ENCODE results near the gene NR4A1.
A peak's percentile ranks its signal among the peaks of the same experiment; 100 is the strongest.

Gene NR4A1

GRCh38 chr12:52052468-52053186 is 1.4 kb downstream of the NR4A1 start:
- Histone ChIP-seq H3K27ac (ENCODE audit: low read depth in 2 of 2, low read length in 2 of 2) (peak overlapping the region; percentile 93 to 96), H3K4me3 (ENCODE audit: low read length in 2 of 2) (peak overlapping the region; percentile 66 to 88), H3K36me3 (ENCODE audit: control insufficient read depth in 2 of 2, insufficient read depth in 2 of 2, low read length in 2 of 2) (peaks cover 9 to 18% of the 10 kb centered on the region in 2 donors), H3K9me3 (ENCODE audit: control insufficient read depth in 2 of 2, low read length in 2 of 2) (no peaks in the 10 kb centered on the region), H3K27me3 (ENCODE audit: control insufficient read depth in 2 of 2, insufficient read depth in 2 of 2, low read length in 2 of 2) (no peaks in the 10 kb centered on the region), H3K4me1 (ENCODE audit: control insufficient read depth in 2 of 2, insufficient read depth in 2 of 2, low read length in 2 of 2) (peaks cover 26 to 32% of the 10 kb centered on the region in 2 donors), H3K9ac (ENCODE audit: low read depth in 1 of 2, low read length in 2 of 2) (peak overlapping the region; percentile 93 to 97)

DNA sequence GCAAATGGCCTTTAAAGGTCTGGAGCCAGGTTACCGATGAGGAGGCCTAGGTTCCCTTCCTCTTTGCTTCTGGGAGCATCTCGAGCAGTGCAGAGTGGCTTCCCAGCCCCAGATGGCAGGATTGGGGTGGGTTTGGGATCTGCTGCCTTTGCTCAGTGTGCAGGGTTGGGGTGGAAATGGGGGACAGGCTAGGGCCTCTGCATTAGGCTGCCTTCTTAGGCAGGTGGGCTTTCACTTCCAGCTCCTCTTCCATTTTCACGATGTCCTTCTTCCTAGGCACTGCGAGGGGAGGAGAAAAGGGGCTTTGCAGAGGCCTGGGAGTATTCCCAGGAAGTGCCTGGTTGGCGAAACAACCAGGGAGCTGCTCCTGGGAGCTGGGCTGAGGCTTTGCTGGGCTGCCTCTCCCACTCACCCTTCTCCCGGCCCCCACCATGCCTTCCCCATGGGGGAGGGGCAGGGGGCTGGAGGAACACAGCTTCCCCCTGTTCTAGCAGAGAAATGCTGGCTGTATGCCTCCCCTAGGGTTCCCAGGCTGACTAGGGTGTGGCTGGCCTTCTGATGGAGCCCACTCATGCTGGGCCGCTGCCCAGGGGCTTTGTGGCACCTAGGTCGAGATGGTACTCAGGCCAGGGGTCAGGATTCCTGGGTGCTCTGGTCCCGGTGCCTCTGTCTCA is 2.4 kb downstream of the NR4A1 start:
- H3K27me3 ChIP-seq (ENCODE audit: control insufficient read depth in 2 of 2, insufficient read depth in 2 of 2, low read length in 2 of 2), result no peaks in the 10 kb centered on the region
- H3K9me3 ChIP-seq (ENCODE audit: control insufficient read depth in 2 of 2, low read length in 2 of 2), result no peaks in the 10 kb centered on the region
- H3K4me1 ChIP-seq (ENCODE audit: control insufficient read depth in 2 of 2, insufficient read depth in 2 of 2, low read length in 2 of 2), result peaks cover 26 to 32% of the 10 kb centered on the region in 2 donors
- peak overlapping the region in 1 of 2 donors; percentile 88 for H3K4me3 ChIP-seq (ENCODE audit: low read length in 2 of 2)
- H3K9ac ChIP-seq (ENCODE audit: low read depth in 1 of 2, low read length in 2 of 2), result peak overlapping the region; percentile 47 to 97
- H3K27ac ChIP-seq (ENCODE audit: low read depth in 2 of 2, low read length in 2 of 2), result peak overlapping the region; percentile 4 to 96
- peaks cover 13 to 18% of the 10 kb centered on the region in 2 donors for H3K36me3 ChIP-seq (ENCODE audit: control insufficient read depth in 2 of 2, insufficient read depth in 2 of 2, low read length in 2 of 2)

DNA sequence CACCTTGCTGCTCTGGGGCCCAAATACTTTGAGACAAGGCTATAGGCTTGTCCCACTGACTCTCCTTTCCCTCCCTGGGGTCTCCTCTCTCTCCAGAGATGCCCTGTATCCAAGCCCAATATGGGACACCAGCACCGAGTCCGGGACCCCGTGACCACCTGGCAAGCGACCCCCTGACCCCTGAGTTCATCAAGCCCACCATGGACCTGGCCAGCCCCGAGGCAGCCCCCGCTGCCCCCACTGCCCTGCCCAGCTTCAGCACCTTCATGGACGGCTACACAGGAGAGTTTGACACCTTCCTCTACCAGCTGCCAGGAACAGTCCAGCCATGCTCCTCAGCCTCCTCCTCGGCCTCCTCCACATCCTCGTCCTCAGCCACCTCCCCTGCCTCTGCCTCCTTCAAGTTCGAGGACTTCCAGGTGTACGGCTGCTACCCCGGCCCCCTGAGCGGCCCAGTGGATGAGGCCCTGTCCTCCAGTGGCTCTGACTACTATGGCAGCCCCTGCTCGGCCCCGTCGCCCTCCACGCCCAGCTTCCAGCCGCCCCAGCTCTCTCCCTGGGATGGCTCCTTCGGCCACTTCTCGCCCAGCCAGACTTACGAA is 3.1 kb downstream of the NR4A1 start:
- Histone ChIP-seq H3K9me3 (ENCODE audit: control insufficient read depth in 2 of 2, low read length in 2 of 2) (no peaks in the 10 kb centered on the region), H3K36me3 (ENCODE audit: control insufficient read depth in 2 of 2, insufficient read depth in 2 of 2, low read length in 2 of 2) (peaks cover 15 to 18% of the 10 kb centered on the region in 2 donors), H3K27ac (ENCODE audit: low read depth in 2 of 2, low read length in 2 of 2) (peak overlapping the region in 1 of 2 donors; percentile 4), H3K27me3 (ENCODE audit: control insufficient read depth in 2 of 2, insufficient read depth in 2 of 2, low read length in 2 of 2) (no peaks in the 10 kb centered on the region), H3K4me3 (ENCODE audit: low read length in 2 of 2) (no peak overlapping the region), H3K4me1 (ENCODE audit: control insufficient read depth in 2 of 2, insufficient read depth in 2 of 2, low read length in 2 of 2) (peaks cover 26 to 32% of the 10 kb centered on the region in 2 donors), H3K9ac (ENCODE audit: low read depth in 1 of 2, low read length in 2 of 2) (no peak overlapping the region)

- Histone ChIP-seq H3K9ac (ENCODE audit: low read depth in 1 of 2, low read length in 2 of 2) (no peak overlapping the region), H3K4me1 (ENCODE audit: control insufficient read depth in 2 of 2, insufficient read depth in 2 of 2, low read length in 2 of 2) (peaks cover 22 to 26% of the 10 kb centered on the region in 2 donors), H3K36me3 (ENCODE audit: control insufficient read depth in 2 of 2, insufficient read depth in 2 of 2, low read length in 2 of 2) (peaks cover 15 to 18% of the 10 kb centered on the region in 2 donors), H3K9me3 (ENCODE audit: control insufficient read depth in 2 of 2, low read length in 2 of 2) (no peaks in the 10 kb centered on the region), H3K27me3 (ENCODE audit: control insufficient read depth in 2 of 2, insufficient read depth in 2 of 2, low read length in 2 of 2) (no peaks in the 10 kb centered on the region), H3K27ac (ENCODE audit: low read depth in 2 of 2, low read length in 2 of 2) (no peak overlapping the region), H3K4me3 (ENCODE audit: low read length in 2 of 2) (no peak overlapping the region)
These were observed 3.8 kb downstream of the NR4A1 start for GRCh38 chr12:52054833-52055730.

GRCh38 chr12:52055731-52056711 is 4.8 kb downstream of the NR4A1 start:
- H3K4me3 ChIP-seq (ENCODE audit: low read length in 2 of 2), result no peak overlapping the region
- H3K27me3 ChIP-seq (ENCODE audit: control insufficient read depth in 2 of 2, insufficient read depth in 2 of 2, low read length in 2 of 2), result no peaks in the 10 kb centered on the region
- H3K27ac ChIP-seq (ENCODE audit: low read depth in 2 of 2, low read length in 2 of 2), result no peak overlapping the region
- H3K9ac ChIP-seq (ENCODE audit: low read depth in 1 of 2, low read length in 2 of 2), result no peak overlapping the region
- H3K9me3 ChIP-seq (ENCODE audit: control insufficient read depth in 2 of 2, low read length in 2 of 2), result no peaks in the 10 kb centered on the region
- H3K4me1 ChIP-seq (ENCODE audit: control insufficient read depth in 2 of 2, insufficient read depth in 2 of 2, low read length in 2 of 2), result peaks cover 16 to 20% of the 10 kb centered on the region in 2 donors
- H3K36me3 ChIP-seq (ENCODE audit: control insufficient read depth in 2 of 2, insufficient read depth in 2 of 2, low read length in 2 of 2), result peaks cover 15 to 18% of the 10 kb centered on the region in 2 donors

DNA sequence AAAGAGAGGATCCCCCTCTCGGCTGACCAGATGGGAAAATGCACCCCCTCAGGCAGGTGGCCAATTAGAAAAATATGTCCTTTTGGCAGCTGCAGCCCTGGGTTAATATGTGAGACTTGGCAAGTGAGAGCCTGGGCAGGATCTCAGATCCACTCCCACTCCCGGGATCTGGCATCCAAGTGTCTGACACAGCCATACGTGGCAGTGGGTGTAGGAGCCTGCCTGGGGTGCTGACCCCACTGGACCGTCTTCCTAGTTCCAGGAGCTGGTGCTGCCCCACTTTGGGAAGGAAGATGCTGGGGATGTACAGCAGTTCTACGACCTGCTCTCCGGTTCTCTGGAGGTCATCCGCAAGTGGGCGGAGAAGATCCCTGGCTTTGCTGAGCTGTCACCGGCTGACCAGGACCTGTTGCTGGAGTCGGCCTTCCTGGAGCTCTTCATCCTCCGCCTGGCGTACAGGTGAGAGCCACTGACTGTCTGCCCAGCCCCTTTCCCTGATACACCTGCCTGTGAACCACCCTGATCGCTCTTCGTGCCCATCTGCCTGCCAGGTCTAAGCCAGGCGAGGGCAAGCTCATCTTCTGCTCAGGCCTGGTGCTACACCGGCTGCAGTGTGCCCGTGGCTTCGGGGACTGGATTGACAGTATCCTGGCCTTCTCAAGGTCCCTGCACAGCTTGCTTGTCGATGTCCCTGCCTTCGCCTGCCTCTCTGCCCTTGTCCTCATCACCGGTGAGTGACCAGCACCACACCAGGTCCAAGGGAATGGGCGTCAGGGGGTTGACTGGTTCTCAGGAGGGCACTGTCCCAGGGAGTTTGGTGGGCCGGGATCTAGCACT is 5.8 kb downstream of the NR4A1 start:
- Histone ChIP-seq H3K4me1 (ENCODE audit: control insufficient read depth in 2 of 2, insufficient read depth in 2 of 2, low read length in 2 of 2) (peaks cover 15% of the 10 kb centered on the region in 2 donors), H3K27ac (ENCODE audit: low read depth in 2 of 2, low read length in 2 of 2) (no peak overlapping the region), H3K4me3 (ENCODE audit: low read length in 2 of 2) (no peak overlapping the region), H3K9ac (ENCODE audit: low read depth in 1 of 2, low read length in 2 of 2) (no peak overlapping the region), H3K36me3 (ENCODE audit: control insufficient read depth in 2 of 2, insufficient read depth in 2 of 2, low read length in 2 of 2) (peaks cover 15 to 18% of the 10 kb centered on the region in 2 donors), H3K27me3 (ENCODE audit: control insufficient read depth in 2 of 2, insufficient read depth in 2 of 2, low read length in 2 of 2) (no peaks in the 10 kb centered on the region), H3K9me3 (ENCODE audit: control insufficient read depth in 2 of 2, low read length in 2 of 2) (no peaks in the 10 kb centered on the region)

GRCh38 chr12:52057638-52058576 is 6.7 kb downstream of the NR4A1 start:
- Histone ChIP-seq H3K36me3 (ENCODE audit: control insufficient read depth in 2 of 2, insufficient read depth in 2 of 2, low read length in 2 of 2) (peaks cover 15 to 18% of the 10 kb centered on the region in 2 donors), H3K27ac (ENCODE audit: low read depth in 2 of 2, low read length in 2 of 2) (no peak overlapping the region), H3K4me1 (ENCODE audit: control insufficient read depth in 2 of 2, insufficient read depth in 2 of 2, low read length in 2 of 2) (peaks cover 7 to 11% of the 10 kb centered on the region in 2 donors), H3K4me3 (ENCODE audit: low read length in 2 of 2) (no peak overlapping the region), H3K27me3 (ENCODE audit: control insufficient read depth in 2 of 2, insufficient read depth in 2 of 2, low read length in 2 of 2) (no peaks in the 10 kb centered on the region), H3K9me3 (ENCODE audit: control insufficient read depth in 2 of 2, low read length in 2 of 2) (no peaks in the 10 kb centered on the region), H3K9ac (ENCODE audit: low read depth in 1 of 2, low read length in 2 of 2) (no peak overlapping the region)
